HG03066 (cell line): ENCODE results near the gene C13orf46.
A peak's percentile ranks its signal among the peaks of the same experiment; 100 is the strongest.

Source experiments
- ATAC-seq: cut with Tn5 transposase; IDR thresholded peaks from one replicate; pipeline ENCODE4 v1.9.1; 2021; ENCODE audit warnings: low read depth; ENCODE audit not compliant: unreplicated experiment

Gene C13orf46

DNA sequence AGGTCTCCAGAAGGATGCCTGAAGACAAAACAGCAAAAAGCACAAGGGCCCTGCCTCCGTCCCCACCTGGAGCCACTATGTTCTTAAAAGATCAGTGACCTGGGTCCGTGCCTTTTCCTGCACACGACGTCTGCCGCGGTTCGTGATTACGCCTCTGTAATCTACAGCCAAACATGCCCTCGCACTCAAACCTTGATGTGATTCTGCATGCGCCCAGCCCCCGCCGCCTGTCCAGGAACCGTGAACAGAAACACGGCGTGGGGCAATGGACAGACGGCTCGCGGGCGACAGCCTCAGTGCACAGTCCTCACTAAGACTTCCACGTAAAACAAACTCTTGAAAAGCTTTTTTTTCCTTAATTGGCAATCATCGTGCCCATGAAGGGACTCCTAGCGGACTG, 15.5 kb downstream of the C13orf46 start:
- ATAC-seq: no peak

DNA sequence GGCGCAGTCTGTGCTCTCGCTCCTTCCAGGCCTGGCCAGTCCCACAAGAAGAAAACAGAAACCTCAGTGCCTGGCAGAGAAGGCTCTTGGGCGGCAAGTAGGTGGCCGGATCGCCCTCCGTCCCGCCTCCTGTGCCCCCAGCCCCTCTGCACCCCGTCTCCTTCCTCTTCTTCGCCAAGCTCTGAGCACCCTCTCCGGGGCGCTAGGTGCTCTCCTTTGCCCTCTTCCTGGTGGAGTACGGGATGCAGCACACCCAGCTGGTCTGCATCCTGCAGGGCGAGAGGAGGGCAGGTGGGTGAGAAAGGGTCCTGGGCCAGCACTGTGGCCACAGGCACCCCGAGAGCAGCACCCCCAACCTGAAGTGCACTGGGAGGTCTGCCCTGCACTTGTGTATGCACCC, 17.3 kb downstream of the C13orf46 start:
- no peak for ATAC-seq

DNA sequence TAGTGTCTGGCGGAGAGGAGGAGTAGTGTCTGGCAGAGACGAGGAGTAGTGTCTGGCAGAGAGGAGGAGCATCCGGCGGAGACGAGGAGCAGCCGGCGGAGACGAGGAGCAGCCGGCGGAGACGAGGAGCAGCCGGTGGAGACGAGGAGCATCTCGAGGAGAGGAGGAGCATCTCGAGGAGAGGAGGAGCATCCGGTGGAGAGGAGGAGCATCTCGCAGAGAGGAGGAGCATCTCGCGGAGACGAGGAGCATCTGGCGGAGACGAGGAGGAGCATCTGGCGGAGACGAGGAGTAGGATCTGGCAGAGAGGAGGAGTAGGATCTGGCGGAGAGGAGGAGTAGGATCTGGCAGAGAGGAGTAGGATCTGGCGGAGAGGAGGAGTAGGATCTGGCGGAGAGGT, 18.2 kb downstream of the C13orf46 start:
- no peak for ATAC-seq

DNA sequence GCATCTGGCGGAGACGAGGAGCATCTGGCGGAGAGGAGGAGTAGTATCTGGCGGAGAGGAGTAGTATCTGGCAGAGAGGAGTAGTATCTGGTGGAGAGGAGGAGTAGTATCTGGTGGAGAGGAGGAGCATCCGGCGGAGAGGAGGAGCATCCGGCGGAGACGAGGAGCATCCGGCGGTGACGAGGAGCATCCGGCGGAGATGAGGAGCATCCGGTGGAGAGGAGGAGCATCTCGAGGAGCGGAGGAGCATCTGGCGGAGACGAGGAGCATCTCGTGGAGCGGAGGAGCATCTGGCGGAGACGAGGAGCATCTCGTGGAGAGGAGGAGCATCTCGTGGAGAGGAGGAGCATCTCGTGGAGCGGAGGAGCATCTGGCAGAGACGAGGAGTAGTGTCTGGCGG, 18.6 kb downstream of the C13orf46 start:
- no peak for ATAC-seq

DNA sequence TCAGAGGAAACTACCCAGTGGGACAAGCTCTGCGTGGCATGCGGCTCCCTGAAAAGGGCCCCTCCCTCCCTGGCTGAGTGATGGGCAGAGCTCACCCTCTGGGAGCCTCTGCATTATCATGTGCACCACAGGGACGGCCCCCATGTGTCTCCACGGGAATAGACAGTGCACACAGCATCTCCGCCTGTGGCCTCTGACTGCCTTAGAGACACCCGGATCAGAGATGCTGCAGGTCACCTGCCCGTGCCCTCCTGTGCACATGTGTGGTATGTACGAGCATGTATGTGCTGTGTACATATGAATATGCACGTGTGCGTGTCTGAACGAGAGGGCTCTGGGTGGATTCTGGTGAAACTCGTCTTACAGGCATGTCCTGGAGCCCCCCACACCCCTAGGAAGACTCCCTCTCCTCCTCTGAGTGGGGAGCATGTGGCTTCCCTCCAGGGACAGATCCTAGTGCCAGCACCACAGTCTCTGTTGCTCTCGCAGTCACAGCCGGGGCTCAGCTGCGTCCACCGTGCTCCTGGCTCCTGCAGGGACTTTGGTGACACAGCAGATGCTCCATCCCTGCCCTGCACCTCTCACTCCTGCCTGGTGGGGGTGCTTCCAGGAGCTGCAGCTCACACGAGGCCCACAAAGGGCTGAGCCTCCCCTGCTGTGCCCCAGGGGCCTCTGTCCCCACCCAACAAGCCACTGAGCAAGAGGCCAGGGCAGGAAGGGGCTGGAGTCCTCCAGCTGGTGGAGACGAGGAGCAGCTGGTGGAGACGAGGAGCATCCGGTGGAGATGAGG, 19.6 kb downstream of the C13orf46 start:
- no peak for ATAC-seq

DNA sequence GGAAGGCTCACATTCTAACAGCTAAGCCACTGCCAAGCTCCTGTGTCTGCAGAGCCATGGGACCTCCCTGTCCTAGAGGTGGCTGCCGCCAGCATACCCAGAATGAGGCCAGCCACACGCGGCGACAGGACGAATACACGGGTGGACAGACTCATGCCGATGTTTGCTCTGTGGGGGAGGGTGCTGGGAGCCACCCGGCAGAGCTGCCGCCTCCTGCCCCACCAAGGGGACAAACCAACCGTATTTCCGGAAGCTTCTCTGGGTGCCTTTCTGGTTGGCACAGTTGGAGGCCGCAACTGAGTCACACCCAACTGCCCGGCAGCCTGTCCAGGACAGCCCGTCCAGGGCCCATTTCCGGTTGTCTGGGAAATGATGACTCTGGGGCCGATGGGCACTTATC, 20.3 kb downstream of the C13orf46 start:
- ATAC-seq: no peak

DNA sequence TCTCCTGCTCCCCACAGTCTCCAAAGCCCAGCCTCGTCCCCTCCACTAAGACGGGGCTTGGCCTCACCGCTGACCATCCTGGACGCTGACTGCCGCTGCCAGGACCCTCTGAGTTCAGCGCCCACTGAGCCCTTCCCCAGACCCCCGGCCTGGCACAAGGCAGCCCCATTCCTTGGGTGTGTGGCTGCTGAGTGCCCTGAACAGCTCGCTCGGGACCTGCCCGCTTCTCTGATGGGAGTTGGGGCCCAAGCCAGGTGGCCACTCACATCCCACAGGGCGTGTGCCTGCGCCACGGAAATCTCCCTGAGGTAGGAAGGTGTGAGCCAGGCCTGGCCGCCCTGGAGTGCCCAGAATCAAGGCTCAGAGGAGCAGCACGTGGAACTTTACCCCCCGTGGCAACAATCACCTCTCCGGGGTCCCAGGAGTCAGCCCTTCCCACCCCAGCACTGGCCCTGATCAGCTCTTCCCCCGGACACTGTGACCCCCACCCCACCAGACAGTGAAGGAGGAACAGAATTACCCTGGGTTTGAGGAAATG, 20.8 kb downstream of the C13orf46 start:
- ATAC-seq: no peak

DNA sequence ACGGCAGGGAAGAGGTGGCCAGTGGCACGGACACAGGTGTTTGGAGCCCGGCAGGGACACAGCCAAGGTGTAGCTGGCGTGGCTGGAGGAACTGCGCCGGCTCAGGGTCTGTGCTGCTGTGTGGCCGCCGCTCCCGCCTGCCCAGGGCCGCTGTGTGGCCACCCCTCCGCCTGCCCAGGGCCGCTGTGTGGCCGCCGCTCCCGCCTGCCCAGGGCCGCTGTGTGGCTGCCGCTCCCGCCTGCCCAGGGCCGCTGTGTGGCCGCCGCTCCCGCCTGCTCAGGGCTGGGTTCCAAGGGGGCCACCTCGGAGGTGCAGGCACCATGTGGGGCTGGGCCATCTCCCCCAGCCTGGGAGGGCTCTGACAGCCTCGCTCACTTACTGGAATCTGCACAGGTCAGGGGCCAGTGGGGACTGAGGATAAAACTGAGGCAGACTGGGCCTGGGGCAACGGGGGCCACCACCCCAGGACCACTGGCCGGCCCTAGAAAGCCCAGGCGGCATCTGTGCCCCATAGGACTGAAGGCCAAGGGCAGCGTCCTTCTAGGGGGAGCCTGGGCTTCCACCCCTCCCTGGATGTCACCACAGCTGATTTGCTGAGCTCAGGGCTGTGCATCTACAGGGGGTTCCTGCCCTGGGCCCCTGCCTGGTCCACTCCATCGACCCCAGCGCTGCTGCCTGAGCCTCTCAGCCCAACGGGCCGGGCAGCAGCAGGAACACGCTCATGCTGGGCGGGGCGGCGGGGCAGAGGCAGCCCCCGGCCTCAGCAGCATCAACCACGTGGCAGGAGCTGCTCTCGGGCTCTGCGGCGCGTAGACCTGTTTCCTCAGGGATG, 21.5 kb downstream of the C13orf46 start:
- no peak for ATAC-seq

DNA sequence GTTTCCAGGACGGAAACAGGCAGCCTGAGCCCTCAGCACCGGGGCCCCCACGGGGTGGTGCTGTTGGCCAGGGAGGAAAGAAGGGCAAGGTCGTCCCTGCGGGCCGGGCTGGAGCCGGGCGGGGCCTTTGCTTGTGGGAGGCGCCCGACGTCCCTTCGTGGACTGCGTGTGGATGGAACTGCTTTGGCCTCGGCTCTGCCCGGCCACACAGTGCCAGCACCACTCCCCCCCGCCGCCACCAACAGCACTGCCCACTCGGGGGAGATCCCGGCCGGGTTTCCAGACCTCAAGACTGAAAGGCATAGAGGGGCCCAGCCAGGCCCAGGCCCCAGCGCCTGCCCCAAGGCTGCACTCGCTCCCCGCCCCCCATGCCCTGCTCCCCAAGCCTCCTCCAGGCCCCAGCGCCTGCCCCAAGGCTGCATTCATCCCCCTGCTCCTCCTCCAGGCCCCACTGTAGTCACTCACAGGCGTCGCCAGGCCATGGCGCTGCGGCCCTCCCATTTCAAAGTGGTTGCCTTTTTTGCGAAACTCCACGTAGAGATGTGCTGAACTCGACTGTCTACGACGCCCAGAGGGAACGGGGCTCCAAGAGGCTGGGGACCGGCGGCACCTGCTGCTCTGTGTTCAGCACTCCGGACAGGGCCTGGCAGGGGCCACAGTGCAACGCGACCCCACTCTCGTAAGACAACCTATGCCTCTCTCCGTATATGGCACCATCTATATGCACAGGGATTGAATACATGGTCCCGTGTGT, 22.5 kb downstream of the C13orf46 start:
- peak; percentile 79 for ATAC-seq

DNA sequence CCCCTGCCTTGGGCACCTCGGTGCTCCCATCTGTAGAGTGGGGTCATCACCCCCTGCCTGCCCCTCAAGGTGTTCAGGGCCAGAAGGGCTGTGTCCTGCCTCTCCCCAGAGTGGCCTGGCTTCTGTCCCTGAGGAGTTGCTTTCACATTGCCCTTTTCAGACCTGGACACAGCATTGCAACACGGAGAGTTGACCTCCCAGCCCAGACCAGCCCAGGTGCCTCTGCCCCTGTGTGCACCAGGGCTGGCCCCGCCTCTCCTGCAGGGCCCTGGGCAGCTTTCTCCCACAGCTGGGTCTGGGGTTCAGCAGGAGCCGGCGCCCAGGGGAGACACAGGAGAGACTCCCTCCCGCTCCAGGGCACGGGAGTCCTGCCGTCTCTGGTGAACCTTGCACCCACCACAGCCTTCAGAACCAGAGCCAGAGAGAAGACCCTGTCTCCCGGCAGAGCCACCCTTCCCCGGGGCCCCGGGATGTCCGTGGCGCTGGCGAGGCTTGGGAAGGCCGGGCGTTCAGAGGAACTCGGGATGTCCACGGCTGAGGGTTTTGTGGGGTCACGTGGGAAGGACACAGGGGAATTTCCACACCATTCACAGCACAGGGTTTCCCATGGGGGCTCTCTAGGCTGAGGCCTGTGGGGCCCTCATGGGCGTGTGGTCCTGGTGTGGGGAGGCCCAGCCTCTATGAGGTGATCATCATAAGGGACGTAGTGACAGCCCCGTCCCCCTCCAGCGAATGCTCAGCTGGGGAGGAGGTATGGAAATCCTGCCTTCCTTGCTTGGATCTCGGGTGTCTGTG, 23.2 kb downstream of the C13orf46 start:
- ATAC-seq: no peak

DNA sequence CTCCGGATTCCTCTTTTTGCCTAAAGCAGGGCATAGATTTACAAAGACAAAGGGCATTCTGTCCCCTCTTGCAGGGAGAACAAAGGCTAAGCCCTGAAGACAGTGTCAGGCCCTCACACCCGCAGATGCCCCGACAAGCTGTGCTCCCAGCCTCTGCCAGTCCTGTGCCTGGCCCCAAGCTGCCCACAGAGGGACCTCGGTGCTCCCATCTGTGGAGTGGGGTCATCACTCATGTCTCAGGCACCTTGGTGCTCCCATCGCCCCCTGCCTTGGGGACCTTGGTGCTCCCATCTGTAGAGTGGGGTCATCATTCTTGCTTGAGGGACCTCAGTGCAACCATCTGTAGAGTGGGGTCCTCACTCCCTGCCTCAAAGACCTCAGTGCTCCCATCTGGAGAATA, 24.3 kb downstream of the C13orf46 start:
- no peak for ATAC-seq

DNA sequence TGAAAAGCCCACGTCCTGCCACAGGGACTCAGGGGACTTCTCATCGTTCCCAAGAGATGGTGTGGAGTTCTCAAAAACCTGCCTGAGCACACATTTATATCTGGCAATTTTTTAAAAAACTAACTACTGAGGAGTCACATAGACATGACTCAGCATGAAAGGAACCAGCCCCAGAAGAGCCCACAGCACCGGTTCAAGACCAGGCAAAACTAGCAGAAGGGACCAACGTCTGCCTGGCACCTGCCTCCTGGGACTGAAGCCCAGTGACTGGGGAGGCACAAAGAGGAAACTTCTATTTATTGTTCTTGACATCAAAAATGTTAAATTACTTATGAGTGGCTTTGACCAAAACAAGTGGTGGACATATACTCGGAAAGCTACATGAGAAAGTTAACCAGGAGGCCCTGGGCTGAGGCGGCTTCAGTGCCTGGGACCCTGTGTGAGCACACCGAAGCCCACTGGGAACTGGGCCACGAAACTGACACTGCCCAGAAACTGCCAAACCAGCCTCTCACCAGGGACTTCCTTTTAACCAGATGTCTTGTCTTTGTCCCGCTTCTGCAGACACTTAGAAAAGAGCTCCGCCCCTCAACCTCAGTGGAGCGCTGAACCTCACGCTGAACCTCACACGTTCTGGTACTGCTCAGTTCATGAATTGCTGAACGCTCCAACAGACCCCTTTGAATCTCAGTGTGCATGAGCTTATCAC, 25.7 kb downstream of the C13orf46 start:
- no peak for ATAC-seq

DNA sequence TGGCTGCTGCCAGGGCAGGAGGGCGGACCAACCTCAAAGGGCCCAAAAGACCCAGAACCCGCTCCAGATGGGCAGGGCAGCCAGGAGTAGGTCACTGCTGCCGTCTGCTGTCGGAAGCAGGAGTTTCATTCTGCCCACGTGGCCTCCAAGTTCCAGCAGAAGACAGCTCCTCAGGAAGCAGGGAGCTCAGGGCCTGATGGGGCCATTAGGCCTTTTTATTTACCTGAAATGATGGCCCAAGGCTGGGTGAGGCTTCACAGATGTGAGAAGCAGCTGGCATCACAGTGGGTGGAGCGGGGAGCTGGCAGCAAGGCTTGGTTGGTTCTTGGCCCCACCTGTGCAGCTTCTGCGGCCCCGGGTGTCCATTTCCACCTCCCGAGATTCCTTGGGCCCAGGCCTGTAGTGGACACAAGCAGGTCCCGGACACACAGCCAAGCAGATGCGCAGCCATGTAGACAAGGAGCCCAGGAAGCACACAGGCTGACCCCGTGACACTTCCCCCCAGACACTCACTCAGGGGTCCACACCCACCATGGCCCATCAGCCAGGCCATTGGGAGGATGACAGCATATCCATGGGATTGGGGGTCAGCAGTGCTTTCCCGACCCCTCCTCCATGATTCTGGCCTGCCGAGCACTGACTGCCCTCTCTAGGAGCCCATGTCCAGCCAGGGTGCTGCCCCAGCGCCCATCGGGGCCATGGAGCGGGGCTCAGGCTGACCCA, 26.4 kb downstream of the C13orf46 start:
- ATAC-seq: no peak

DNA sequence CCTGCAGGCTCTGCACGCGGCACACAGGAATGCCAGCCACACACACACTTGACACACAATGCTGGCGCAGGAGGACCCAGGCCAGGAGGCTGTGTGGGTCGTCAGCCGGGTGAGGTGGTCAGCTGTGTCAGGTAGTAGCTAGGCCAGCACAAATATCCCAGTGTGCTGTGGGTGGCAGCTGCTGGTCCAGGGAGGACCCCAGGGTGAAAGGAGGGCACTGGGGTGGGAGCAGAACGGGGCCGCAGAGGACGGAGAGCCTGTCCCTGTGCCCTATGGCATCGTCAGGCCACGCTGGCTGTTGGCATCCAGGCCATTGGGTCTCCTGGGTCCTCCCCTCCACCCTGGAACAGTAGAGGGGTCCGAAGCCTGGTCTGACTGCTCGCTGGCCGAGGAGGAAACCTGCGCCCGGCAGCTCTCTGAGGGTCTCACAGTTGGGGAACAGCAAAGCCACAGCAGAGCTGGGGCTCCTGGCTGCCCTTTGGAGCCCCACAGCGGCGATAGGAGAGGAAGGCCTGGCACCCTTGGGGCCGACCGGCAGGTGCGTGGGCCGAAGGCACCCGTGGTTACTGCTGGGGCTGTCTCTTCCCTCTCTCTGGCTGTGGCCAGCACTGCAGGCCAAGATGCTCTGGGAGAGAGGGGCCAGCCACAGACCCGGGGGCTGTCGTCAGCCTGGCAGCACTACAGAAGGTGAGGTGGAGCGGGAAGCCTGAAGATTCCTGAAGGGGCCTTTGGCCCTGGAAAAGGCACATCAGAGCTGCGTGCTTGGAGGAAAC, 27.3 kb downstream of the C13orf46 start:
- no peak for ATAC-seq

DNA sequence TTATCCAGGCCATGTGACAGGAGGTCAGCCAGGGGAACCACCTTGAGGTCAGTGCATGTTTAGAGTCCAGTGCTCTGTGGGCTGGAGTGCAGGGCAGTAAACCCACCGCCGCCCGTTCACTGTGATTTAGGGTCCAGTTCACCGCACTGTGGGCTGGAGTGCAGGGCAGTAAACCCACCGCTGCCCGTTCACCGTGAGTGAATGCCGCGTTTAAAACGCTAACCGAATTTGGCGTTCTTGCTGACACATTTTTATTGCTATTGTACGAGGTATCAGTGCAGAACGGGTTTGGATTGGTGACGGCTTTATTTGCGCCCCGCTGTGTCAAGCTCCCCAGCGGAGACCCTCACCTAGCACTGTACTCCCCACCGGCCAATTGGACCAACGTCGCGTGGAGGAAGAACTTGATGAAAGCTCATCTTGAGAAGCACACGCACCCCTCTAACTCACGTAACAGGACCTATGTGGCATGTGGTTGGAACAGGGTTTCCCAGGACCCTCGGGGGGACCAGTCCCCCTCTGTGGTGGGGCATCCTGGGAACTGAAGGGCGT, 27.9 kb downstream of the C13orf46 start:
- no peak for ATAC-seq

DNA sequence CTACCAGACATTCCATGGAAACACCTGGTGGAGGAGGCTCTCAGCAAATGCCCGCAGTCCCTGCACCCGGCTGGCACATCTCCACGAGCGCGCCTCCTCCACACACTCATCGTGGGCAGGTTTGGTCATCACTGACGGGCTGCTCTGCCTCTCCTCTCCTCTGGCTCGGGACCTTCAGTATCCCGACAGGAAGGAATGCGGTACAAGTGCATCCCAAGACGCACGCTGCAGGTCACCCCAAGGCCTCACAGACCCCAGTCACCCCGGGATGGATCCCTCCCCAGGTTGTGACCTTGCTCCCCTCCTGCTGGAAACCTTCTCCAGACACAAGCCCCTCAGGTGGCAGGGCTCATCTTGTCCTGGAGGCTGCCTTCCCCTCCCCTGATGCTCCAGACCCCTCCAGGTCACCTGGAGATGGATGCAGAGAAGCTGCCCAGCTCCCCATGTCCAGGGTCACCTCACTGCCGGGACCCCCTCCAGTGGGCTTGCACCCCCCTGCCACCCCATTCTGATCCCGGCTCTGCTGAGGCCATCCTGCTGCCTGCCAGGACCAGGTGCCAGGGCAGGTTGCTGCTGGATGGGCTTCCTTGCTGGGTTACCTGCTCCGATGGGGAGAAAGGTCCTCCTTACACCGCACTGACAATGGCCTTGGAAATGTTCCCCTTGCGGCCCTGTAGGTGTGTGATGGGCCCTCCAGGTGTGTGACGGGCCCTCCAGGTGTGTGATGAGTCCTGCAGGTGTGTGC, 29.9 kb downstream of the C13orf46 start:
- no peak for ATAC-seq

DNA sequence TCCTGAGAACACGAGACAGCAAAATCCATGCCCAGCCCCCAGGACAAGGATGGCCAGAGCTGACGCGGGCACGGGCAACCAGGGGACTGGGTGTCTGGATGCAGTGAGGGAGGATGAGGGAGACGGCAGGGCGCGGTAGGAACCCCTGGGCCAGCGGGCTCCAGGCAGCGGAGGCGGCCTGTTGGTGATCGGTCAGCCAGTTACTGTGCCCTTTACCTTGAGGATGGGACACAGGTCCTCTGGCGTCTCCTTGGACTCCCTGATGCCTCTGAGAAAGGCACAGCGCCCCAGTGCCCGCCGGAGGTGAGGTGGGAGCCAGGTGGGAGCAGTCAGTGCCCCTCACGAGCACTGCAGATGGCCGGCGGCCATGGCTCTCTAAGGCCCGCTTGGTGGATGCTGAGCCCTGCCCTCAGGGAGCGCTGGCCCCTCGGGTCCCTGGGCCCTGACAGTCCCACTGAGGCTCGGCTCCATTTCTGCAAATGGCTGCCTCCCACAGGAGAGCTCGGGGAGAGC, 31.2 kb downstream of the C13orf46 start:
- ATAC-seq: no peak
